ENCODE results near the gene ERVV-1.

DNA sequence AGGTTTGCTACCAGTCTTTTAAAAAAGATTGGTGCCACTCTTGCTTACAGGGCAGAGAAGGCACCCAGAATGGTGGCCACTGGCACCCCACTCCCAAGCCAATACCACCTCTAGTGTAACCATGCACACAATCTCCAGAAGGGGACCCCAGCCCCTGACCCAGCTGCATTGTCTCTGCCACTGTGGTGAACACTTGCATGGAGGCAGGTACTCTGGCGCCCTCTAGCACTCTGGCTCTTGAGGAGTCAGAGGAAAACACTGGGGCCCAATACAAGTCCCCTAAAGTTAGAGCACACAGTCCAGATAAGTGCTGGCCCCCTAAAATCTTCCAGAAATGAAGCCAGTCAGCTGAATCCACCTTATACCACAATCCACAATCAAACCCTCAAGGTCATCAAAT lies 6.0 kb downstream of the ERVV-1 start:
- TF ChIP-seq EZH2 (IDR thresholded peaks at IDR 0.05): no peak
- no peak for TF ChIP-seq FOXP2 (optimal IDR thresholded peaks at IDR 0.05; ENCODE audit: control extremely low read depth, extremely low read length, insufficient read depth)
- TF ChIP-seq POLR2AphosphoS5 (IDR thresholded peaks at IDR 0.05; ENCODE audit: borderline replicate concordance, low read depth, low read length): no peak
